Progenitor cell of endocrine pancreas (in vitro differentiated cells): Measurements from ENCODE around the gene RAPGEF4. TPM values are rescaled to one million over a fixed set of nuclear protein-coding genes. Genes with fewer than 3 reads are reported as not detected.

Experiments used
- DNase-seq: peaks from one replicate; pipeline ENCODE4 v3.0.0; 2021; ENCODE audit warnings: low spot score; ENCODE audit not compliant: unreplicated experiment
- H3K27ac Mint-ChIP-seq: 2 replicates; pipeline ENCODE4 v1.8.0; 2021; ENCODE audit warnings: mild to moderate bottlenecking, moderate library complexity, mixed read lengths
- H3K27me3 Mint-ChIP-seq: 2 replicates; pipeline ENCODE4 v1.8.0; 2021; ENCODE audit warnings: mixed read lengths
- H3K36me3 Mint-ChIP-seq: 2 replicates; pipeline ENCODE4 v1.8.0; 2022; ENCODE audit warnings: mixed read lengths; ENCODE audit not compliant: insufficient read depth
- H3K4me1 Mint-ChIP-seq: 2 replicates; pipeline ENCODE4 v1.8.0; 2021; ENCODE audit warnings: low read depth, mixed read lengths
- H3K4me3 Mint-ChIP-seq: 2 replicates; pipeline ENCODE4 v1.8.0; 2021; ENCODE audit warnings: low read depth, mild to moderate bottlenecking, moderate library complexity, mixed read lengths
- H3K9me3 Mint-ChIP-seq: 2 replicates; pipeline ENCODE4 v1.8.0; 2021; ENCODE audit warnings: low read depth, mixed read lengths
- CTCF ChIP-seq: fragments of 200-600 bp; sonication (generic); IDR thresholded peaks from one replicate; pipeline ENCODE4 v1.5.0; 2021; ENCODE audit warnings: antibody characterized with exemption, mild to moderate bottlenecking; ENCODE audit not compliant: unreplicated experiment
- total RNA-seq: library from RNA; stranded (reverse); gene quantifications from 2 replicates; pipeline ENCODE4 v1.2.1, GENCODE V29; 2021

Gene RAPGEF4
- total RNA-seq, 1 donor from 2014 or later: 8.6 TPM

- Mint-ChIP-seq H3K36me3 (no peaks in the 10 kb centered on the region), H3K27me3 (peaks cover under 1% of the 10 kb centered on the region), H3K9me3 (no peaks in the 10 kb centered on the region), H3K27ac (no peak overlapping the region), H3K4me3 (no peak overlapping the region), H3K4me1 (peaks cover 4% of the 10 kb centered on the region)
- TF ChIP-seq CTCF: no peak
- DNase-seq: no peak
These were observed 249.7 kb downstream of the RAPGEF4 start for GRCh38 chr2:172985139-172985892.

- Mint-ChIP-seq H3K4me3 (no peak overlapping the region), H3K27ac (no peak overlapping the region), H3K9me3 (no peaks in the 10 kb centered on the region), H3K4me1 (peaks cover 4% of the 10 kb centered on the region), H3K36me3 (no peaks in the 10 kb centered on the region), H3K27me3 (no peaks in the 10 kb centered on the region)
- no peak for TF ChIP-seq CTCF
- DNase-seq: no peak
These were observed 250.4 kb downstream of the RAPGEF4 start for GRCh38 chr2:172986040-172986439.

- TF ChIP-seq CTCF: no peak
- no peaks in the 10 kb centered on the region for H3K27me3 Mint-ChIP-seq
- H3K4me1 Mint-ChIP-seq: peaks cover 6% of the 10 kb centered on the region
- H3K27ac Mint-ChIP-seq: no peak overlapping the region
- H3K9me3 Mint-ChIP-seq: no peaks in the 10 kb centered on the region
- no peak for DNase-seq
- peaks cover 1% of the 10 kb centered on the region for H3K36me3 Mint-ChIP-seq
- H3K4me3 Mint-ChIP-seq: no peak overlapping the region
These were observed 253.1 kb downstream of the RAPGEF4 start for GRCh38 chr2:172988728-172989127.

GRCh38 chr2:172991031-172991430 lies 255.4 kb downstream of the RAPGEF4 start:
- no peak for TF ChIP-seq CTCF
- Mint-ChIP-seq H3K4me1 (peaks cover 22% of the 10 kb centered on the region), H3K4me3 (no peak overlapping the region), H3K27me3 (no peaks in the 10 kb centered on the region), H3K9me3 (no peaks in the 10 kb centered on the region), H3K36me3 (peaks cover 1% of the 10 kb centered on the region), H3K27ac (no peak overlapping the region)
- DNase-seq: no peak

- Mint-ChIP-seq H3K27me3 (no peaks in the 10 kb centered on the region), H3K27ac (no peak overlapping the region), H3K36me3 (peaks cover 1% of the 10 kb centered on the region), H3K9me3 (no peaks in the 10 kb centered on the region), H3K4me3 (no peak overlapping the region), H3K4me1 (peaks cover 23% of the 10 kb centered on the region)
- no peak for TF ChIP-seq CTCF
- no peak for DNase-seq
These were observed 257.5 kb downstream of the RAPGEF4 start for GRCh38 chr2:172993139-172993538.
